NT2/D1 (cell line): ENCODE measurements around the gene YEATS2.

Experiments used
- SUZ12 ChIP-seq: IDR thresholded peaks from 2 replicates; pipeline ENCODE4 v1.6.1; 2011; ENCODE audit not compliant: insufficient read length, insufficient read depth; ENCODE audit errors: extremely low read depth
- YY1 ChIP-seq: IDR thresholded peaks from 2 replicates; pipeline ENCODE4 v1.6.1; 2011; ENCODE audit not compliant: insufficient read length, insufficient read depth
- ZNF274 ChIP-seq: IDR thresholded peaks from 2 replicates; pipeline ENCODE4 v1.6.1; 2011; ENCODE audit warnings: mild to moderate bottlenecking, low read depth, low read length

GRCh38 chr3:183827809-183828537 lies 130.4 kb downstream of the YEATS2 start:
- TF ChIP-seq SUZ12 (no peak), YY1 (no peak), ZNF274 (no peak)
